ENCODE results near the gene MMP1. TPM values are rescaled to one million over a fixed set of nuclear protein-coding genes. Genes with fewer than 3 reads are reported as not detected.

Gene MMP1
- total RNA-seq, 1 experiment from 2014 or later: 0.35 TPM

DNA sequence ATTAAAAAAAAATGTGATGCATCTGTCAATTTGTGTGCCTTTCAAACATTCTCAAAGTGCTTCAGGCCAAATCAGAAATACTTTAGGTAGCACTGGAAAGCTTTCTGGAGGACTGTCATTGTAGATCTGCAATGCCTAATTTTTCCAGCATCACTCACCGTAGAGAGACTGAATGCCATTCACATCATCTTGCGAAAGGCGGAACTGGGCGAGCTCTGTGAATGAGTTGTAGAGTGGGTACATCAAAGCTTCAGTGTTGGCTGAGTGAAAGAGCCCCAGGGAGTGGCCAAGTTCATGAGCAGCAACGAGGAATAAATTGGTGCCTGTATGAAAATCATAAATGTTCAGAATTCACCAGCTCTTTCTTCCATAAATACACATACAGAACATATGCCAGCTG lies 21.5 kb downstream of the MMP1 start:
- Mint-ChIP-seq H3K4me3 (ENCODE audit: unreplicated experiment) (no peak overlapping the region), H3K27ac (ENCODE audit: low read depth, unreplicated experiment) (no peak overlapping the region), H3K9me3 (ENCODE audit: unreplicated experiment) (no peaks in the 10 kb centered on the region), H3K36me3 (ENCODE audit: insufficient read depth, unreplicated experiment) (no peaks in the 10 kb centered on the region), H3K27me3 (ENCODE audit: insufficient read depth, unreplicated experiment) (no peaks in the 10 kb centered on the region), H3K4me1 (ENCODE audit: insufficient read depth, unreplicated experiment) (peaks cover 8% of the 10 kb centered on the region)
- TF ChIP-seq, protein P1, sequence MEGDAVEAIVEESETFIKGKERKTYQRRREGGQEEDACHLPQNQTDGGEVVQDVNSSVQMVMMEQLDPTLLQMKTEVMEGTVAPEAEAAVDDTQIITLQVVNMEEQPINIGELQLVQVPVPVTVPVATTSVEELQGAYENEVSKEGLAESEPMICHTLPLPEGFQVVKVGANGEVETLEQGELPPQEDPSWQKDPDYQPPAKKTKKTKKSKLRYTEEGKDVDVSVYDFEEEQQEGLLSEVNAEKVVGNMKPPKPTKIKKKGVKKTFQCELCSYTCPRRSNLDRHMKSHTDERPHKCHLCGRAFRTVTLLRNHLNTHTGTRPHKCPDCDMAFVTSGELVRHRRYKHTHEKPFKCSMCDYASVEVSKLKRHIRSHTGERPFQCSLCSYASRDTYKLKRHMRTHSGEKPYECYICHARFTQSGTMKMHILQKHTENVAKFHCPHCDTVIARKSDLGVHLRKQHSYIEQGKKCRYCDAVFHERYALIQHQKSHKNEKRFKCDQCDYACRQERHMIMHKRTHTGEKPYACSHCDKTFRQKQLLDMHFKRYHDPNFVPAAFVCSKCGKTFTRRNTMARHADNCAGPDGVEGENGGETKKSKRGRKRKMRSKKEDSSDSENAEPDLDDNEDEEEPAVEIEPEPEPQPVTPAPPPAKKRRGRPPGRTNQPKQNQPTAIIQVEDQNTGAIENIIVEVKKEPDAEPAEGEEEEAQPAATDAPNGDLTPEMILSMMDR (IDR thresholded peaks at IDR 0.05; ENCODE audit: unreplicated experiment): no peak
- ChIA-PET CTCF (interaction anchor here (1.2 kb wide), 1 partner anchor 165 kb away, joined by 7 read pairs; no protein-coding TSS in a partner anchor), POLR2A (interaction anchor here (1.2 kb wide), 1 partner anchor 9 kb away, joined by 4 read pairs; no protein-coding TSS in a partner anchor)
- BruUV-seq (replicated peaks): no TSS peak
- intact Hi-C loops (cut with micrococcal nuclease): no loop called here
- DNase-seq (ENCODE audit: unreplicated experiment): peak; percentile 41

DNA sequence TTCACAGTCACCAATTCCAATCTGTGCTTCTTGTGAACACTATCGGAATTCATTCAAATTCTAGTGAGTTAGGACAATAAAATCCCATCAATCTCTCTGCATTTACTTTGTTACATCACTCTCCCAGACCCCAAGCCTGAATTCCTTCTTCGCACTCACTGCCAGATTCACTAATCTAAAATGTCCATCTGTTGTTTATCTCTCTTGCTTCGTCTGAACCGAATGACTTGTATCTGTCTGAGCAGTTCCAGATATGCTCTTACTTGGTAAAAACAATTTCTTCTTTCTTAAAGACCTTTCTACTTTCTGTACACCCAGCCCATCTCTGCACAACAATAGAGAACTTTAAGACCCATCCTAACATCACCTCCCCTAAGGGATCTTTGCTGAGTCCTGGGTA lies 24.6 kb downstream of the MMP1 start:
- Mint-ChIP-seq H3K9me3 (ENCODE audit: unreplicated experiment) (no peaks in the 10 kb centered on the region), H3K27me3 (ENCODE audit: insufficient read depth, unreplicated experiment) (no peaks in the 10 kb centered on the region), H3K4me1 (ENCODE audit: insufficient read depth, unreplicated experiment) (no peaks in the 10 kb centered on the region), H3K4me3 (ENCODE audit: unreplicated experiment) (no peak overlapping the region), H3K27ac (ENCODE audit: low read depth, unreplicated experiment) (no peak overlapping the region), H3K36me3 (ENCODE audit: insufficient read depth, unreplicated experiment) (no peaks in the 10 kb centered on the region)
- intact Hi-C loops (cut with micrococcal nuclease): no loop called here
- no TSS peak for BruUV-seq (replicated peaks)
- no peak for DNase-seq (ENCODE audit: unreplicated experiment)
- POLR2A ChIA-PET: no interaction called here
- CTCF ChIA-PET: no interaction called here
- TF ChIP-seq, protein P1 (IDR thresholded peaks at IDR 0.05; ENCODE audit: unreplicated experiment): no peak

DNA sequence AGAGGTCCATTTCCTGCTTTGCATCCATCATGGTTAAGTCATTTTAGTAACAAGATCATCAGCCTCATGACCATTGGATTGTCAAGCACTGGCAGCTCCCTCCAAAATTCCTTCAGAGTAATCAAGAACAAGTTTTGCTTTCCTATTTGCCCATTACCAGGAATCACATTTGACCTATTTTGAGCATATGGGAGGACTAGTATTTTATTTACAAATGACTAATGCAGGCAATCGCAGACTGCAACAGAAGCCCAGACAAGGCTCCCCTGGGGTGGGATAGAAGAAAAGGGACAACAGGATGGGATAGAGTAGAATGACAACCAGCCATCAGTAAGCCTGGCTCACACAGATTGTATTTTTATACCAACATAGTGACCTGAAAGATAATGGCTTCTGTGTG lies 26.6 kb downstream of the MMP1 start:
- TF ChIP-seq, protein P1 (IDR thresholded peaks at IDR 0.05; ENCODE audit: unreplicated experiment): no peak
- no peaks in the 10 kb centered on the region for H3K27me3 Mint-ChIP-seq (ENCODE audit: insufficient read depth, unreplicated experiment)
- no peak for DNase-seq (ENCODE audit: unreplicated experiment)
- H3K9me3 Mint-ChIP-seq (ENCODE audit: unreplicated experiment): no peaks in the 10 kb centered on the region
- no peaks in the 10 kb centered on the region for H3K4me1 Mint-ChIP-seq (ENCODE audit: insufficient read depth, unreplicated experiment)
- BruUV-seq (replicated peaks): no TSS peak
- ChIA-PET POLR2A (no interaction called here), CTCF (no interaction called here)
- intact Hi-C loops (cut with micrococcal nuclease): no loop called here
- H3K36me3 Mint-ChIP-seq (ENCODE audit: insufficient read depth, unreplicated experiment): no peaks in the 10 kb centered on the region
- H3K27ac Mint-ChIP-seq (ENCODE audit: low read depth, unreplicated experiment): no peak overlapping the region
- no peak overlapping the region for H3K4me3 Mint-ChIP-seq (ENCODE audit: unreplicated experiment)

DNA sequence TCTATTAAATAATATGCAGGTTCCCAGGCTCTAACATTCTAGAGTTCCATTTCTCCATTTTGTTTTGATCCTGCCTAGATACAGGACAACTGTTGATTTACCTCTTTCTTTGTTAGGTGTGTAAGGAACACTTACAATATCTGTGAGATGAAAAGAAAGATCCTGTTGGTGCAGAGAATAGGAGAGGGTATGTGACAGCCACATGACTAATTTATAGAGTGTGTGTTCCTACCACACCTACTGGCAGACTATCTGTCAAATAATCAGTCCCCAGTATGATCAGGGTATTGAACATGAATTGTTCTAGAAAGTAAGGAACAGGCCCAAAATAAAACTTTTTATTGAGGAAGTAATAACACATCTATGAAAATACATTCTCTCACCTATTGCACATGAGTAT lies 27.8 kb downstream of the MMP1 start:
- Mint-ChIP-seq H3K36me3 (ENCODE audit: insufficient read depth, unreplicated experiment) (no peaks in the 10 kb centered on the region), H3K9me3 (ENCODE audit: unreplicated experiment) (no peaks in the 10 kb centered on the region), H3K4me1 (ENCODE audit: insufficient read depth, unreplicated experiment) (no peaks in the 10 kb centered on the region), H3K27ac (ENCODE audit: low read depth, unreplicated experiment) (no peak overlapping the region), H3K27me3 (ENCODE audit: insufficient read depth, unreplicated experiment) (no peaks in the 10 kb centered on the region), H3K4me3 (ENCODE audit: unreplicated experiment) (no peak overlapping the region)
- TF ChIP-seq, protein P1 (IDR thresholded peaks at IDR 0.05; ENCODE audit: unreplicated experiment): no peak
- POLR2A ChIA-PET: no interaction called here
- CTCF ChIA-PET: no interaction called here
- intact Hi-C loops (cut with micrococcal nuclease): no loop called here
- BruUV-seq (replicated peaks): no TSS peak
- DNase-seq (ENCODE audit: unreplicated experiment): no peak

Data from MCF 10A (cell line).